DND-41 (cell line): ENCODE data around the gene SEMA5A.

Source experiments
- ATAC-seq: fragments of 200-7000 bp; cut with Tn5 transposase; 3 replicates; pipeline ENCODE4 v1.9.1; 2021; ENCODE audit warnings: low read depth; ENCODE audit not compliant: insufficient read depth
- DNase-seq: peaks from one replicate; pipeline ENCODE4 v3.0.0-alpha.2; 2020
- H2AFZ ChIP-seq: 2 replicates; pipeline ENCODE4 v1.6.0; 2012; ENCODE audit warnings: low read depth, low read length
- H3K27ac ChIP-seq: 2 replicates; pipeline ENCODE4 v1.5.1; 2012; ENCODE audit warnings: low read length, inconsistent platforms
- H3K27me3 ChIP-seq: fragments of 200-600 bp; sonication (generic); 2 replicates; pipeline ENCODE4 v1.6.0; 2012; ENCODE audit warnings: low read length, mild to moderate bottlenecking, inconsistent platforms; ENCODE audit not compliant: insufficient read depth, poor library complexity
- H3K36me3 ChIP-seq: 2 replicates; pipeline ENCODE4 v1.5.1; 2012; ENCODE audit warnings: low read length, inconsistent platforms; ENCODE audit not compliant: insufficient read depth
- H3K4me1 ChIP-seq: 2 replicates; pipeline ENCODE4 v1.5.1; 2012; ENCODE audit warnings: mild to moderate bottlenecking, low read length; ENCODE audit not compliant: insufficient read depth
- H3K4me2 ChIP-seq: 2 replicates; pipeline ENCODE4 v1.6.0; 2012; ENCODE audit warnings: mild to moderate bottlenecking, moderate library complexity, low read length, inconsistent platforms; ENCODE audit not compliant: insufficient read depth
- H3K4me3 ChIP-seq, 2 experiments: fragments of 200-600 bp in 1 of 2; shearing (Covaris generic) in 1 of 2; 2 replicates each; pipeline ENCODE4 v1.5.1; 2012 to 2016; ENCODE audit warnings: inconsistent platforms in 2 of 2, low read length in 2 of 2, mild to moderate bottlenecking in 2 of 2, low read depth in 1 of 2, moderate library complexity in 1 of 2
- H3K79me2 ChIP-seq: 2 replicates; pipeline ENCODE4 v1.6.0; 2012; ENCODE audit warnings: low read length, inconsistent platforms; ENCODE audit not compliant: insufficient read depth
- H3K9ac ChIP-seq: 2 replicates; pipeline ENCODE4 v1.6.0; 2012; ENCODE audit warnings: low read depth, mild to moderate bottlenecking, inconsistent platforms, low read length, moderate library complexity
- H3K9me3 ChIP-seq: 2 replicates; pipeline ENCODE4 v1.5.1; 2012; ENCODE audit warnings: low read length, moderate library complexity, mild to moderate bottlenecking, inconsistent platforms; ENCODE audit not compliant: insufficient read depth, severe bottlenecking
- H4K20me1 ChIP-seq: 2 replicates; pipeline ENCODE4 v1.6.0; 2012; ENCODE audit warnings: low read length; ENCODE audit not compliant: insufficient read depth
- EZH2 ChIP-seq: IDR thresholded peaks from 3 replicates; pipeline ENCODE4 v1.6.1; 2012; ENCODE audit warnings: borderline replicate concordance, low read depth, mild to moderate bottlenecking, moderate library complexity, low read length, inconsistent platforms; ENCODE audit not compliant: severe bottlenecking
- TF ChIP-seq, protein P1 (sequence below): IDR thresholded peaks from 2 replicates; pipeline ENCODE4 v1.5.1; 2012; ENCODE audit warnings: borderline replicate concordance, low read length, moderate library complexity, mild to moderate bottlenecking; ENCODE audit not compliant: poor library complexity, severe bottlenecking; ENCODE audit errors: extremely low read depth

SEMA5A gene

DNA sequence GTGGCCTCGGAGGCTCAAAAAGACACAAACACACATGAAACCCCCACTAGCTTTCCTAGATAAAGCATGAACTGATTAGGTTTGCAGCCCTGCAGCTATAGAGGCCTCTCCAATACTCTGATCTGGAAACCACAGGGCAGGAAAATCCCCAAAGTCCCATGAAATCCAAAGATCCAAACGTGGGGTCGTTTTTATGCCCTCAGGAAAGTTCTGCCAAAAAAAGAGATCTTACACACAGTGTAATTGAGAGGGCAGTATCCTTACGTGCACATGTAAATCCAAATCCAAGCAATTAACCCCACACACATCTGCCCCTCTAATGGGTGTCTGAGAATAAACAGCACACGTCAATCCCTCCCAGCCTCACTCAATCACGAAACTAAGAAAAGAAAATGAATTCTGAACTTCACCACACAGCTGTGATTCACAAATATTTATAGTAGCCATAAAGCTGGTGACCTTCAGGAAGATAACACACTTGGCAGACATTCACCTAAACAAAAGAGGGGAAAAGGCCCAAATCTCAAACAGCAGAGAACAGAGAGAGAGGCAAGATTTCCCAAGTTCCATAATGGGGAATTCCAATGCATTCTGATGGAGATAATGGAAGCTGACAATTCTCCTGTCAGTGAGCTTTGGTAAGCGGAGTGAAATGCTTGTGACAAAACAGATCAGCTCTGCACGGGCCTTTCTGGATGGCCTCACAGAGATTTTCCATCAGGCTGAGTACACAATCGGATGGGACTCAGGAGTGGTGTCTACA lies 114.2 kb downstream of the SEMA5A start:
- H2AFZ ChIP-seq: no peak overlapping the region
- no peak for DNase-seq

GRCh38 chr5:9431151-9431495 lies 114.8 kb downstream of the SEMA5A start:
- no peak overlapping the region for H3K9ac ChIP-seq
- DNase-seq: no peak
- no peak overlapping the region for H3K4me3 ChIP-seq
- ATAC-seq: no peak
- no peaks in the 10 kb centered on the region for H3K36me3 ChIP-seq
- no peaks in the 10 kb centered on the region for H3K9me3 ChIP-seq
- H3K79me2 ChIP-seq: no peaks in the 10 kb centered on the region
- TF ChIP-seq, protein P1, sequence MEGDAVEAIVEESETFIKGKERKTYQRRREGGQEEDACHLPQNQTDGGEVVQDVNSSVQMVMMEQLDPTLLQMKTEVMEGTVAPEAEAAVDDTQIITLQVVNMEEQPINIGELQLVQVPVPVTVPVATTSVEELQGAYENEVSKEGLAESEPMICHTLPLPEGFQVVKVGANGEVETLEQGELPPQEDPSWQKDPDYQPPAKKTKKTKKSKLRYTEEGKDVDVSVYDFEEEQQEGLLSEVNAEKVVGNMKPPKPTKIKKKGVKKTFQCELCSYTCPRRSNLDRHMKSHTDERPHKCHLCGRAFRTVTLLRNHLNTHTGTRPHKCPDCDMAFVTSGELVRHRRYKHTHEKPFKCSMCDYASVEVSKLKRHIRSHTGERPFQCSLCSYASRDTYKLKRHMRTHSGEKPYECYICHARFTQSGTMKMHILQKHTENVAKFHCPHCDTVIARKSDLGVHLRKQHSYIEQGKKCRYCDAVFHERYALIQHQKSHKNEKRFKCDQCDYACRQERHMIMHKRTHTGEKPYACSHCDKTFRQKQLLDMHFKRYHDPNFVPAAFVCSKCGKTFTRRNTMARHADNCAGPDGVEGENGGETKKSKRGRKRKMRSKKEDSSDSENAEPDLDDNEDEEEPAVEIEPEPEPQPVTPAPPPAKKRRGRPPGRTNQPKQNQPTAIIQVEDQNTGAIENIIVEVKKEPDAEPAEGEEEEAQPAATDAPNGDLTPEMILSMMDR: no peak
- TF ChIP-seq EZH2: no peak
- H3K4me2 ChIP-seq: no peak overlapping the region
- no peak overlapping the region for H3K27ac ChIP-seq
- H4K20me1 ChIP-seq: no peaks in the 10 kb centered on the region
- no peaks in the 10 kb centered on the region for H3K4me1 ChIP-seq
- H2AFZ ChIP-seq: no peak overlapping the region
- peaks cover 3% of the 10 kb centered on the region for H3K27me3 ChIP-seq

More for the DNA sequence above, 114.2 kb downstream of the SEMA5A start:
- no peaks in the 10 kb centered on the region for H3K4me1 ChIP-seq
- no peak for ATAC-seq
- H3K9ac ChIP-seq: no peak overlapping the region
- no peak overlapping the region for H3K4me3 ChIP-seq
- H3K27ac ChIP-seq: no peak overlapping the region
- no peaks in the 10 kb centered on the region for H3K79me2 ChIP-seq
- H3K4me2 ChIP-seq: no peak overlapping the region
- H3K27me3 ChIP-seq: peaks cover 3% of the 10 kb centered on the region
- no peaks in the 10 kb centered on the region for H3K36me3 ChIP-seq
- H3K9me3 ChIP-seq: no peaks in the 10 kb centered on the region
- TF ChIP-seq, protein P1: no peak
- no peak for TF ChIP-seq EZH2
- no peaks in the 10 kb centered on the region for H4K20me1 ChIP-seq

GRCh38 chr5:9430306-9430705 lies 115.6 kb downstream of the SEMA5A start:
- DNase-seq (no peak), ATAC-seq (no peak)
- Histone ChIP-seq H3K27ac (no peak overlapping the region), H3K4me3 (no peak overlapping the region), H3K4me1 (no peaks in the 10 kb centered on the region), H3K27me3 (peaks cover 3% of the 10 kb centered on the region), H2AFZ (no peak overlapping the region), H3K79me2 (no peaks in the 10 kb centered on the region), H4K20me1 (no peaks in the 10 kb centered on the region), H3K4me2 (no peak overlapping the region), H3K9ac (no peak overlapping the region), H3K36me3 (no peaks in the 10 kb centered on the region), H3K9me3 (no peaks in the 10 kb centered on the region)
- TF ChIP-seq, protein P1: no peak
- no peak for TF ChIP-seq EZH2
